Psoas muscle (tissue), 8 donors: ENCODE results near the gene KCNN3. TPM values are rescaled to one million over a fixed set of nuclear protein-coding genes. Genes with fewer than 3 reads are reported as not detected.

ENCODE experiments used
- ATAC-seq, 4 donors: fragments of 200-7000 bp; cut with Tn5 transposase; one replicate each; pipeline ENCODE4 v1.9.1; 2020; ENCODE audit warnings: moderate library complexity in 3 of 4, mild to moderate bottlenecking in 2 of 4
- DNase-seq, 2 donors: peaks; one replicate each; pipeline ENCODE4 v3.0.0-alpha.2; 2020
- H3K27ac ChIP-seq: fragments of 200-600 bp; one replicate; pipeline ENCODE4 v1.8.0; 2022
- H3K27me3 ChIP-seq, 3 donors: fragments of 200-600 bp in 1 of 3; one replicate each; pipeline versions ENCODE4 v1.6.1 to v1.8.0; 2013 to 2022; ENCODE audit warnings: low read length in 2 of 3, mild to moderate bottlenecking in 2 of 3, moderate library complexity in 1 of 3; ENCODE audit not compliant: insufficient read depth in 3 of 3
- H3K36me3 ChIP-seq, 2 donors: fragments of 200-600 bp in 1 of 2; one replicate each; pipeline versions ENCODE4 v1.6.1 to v1.8.0; 2013 to 2022; ENCODE audit warnings: low read depth in 1 of 2, mild to moderate bottlenecking in 1 of 2, moderate library complexity in 1 of 2; ENCODE audit not compliant: insufficient read depth in 1 of 2
- H3K4me1 ChIP-seq: fragments of 200-600 bp; one replicate; pipeline ENCODE4 v1.8.0; 2022
- H3K4me3 ChIP-seq: fragments of 200-600 bp; one replicate; pipeline ENCODE4 v1.8.0; 2022; ENCODE audit warnings: mild to moderate bottlenecking
- H3K9me3 ChIP-seq: fragments of 200-600 bp; one replicate; pipeline ENCODE4 v1.8.0; 2022
- CTCF ChIP-seq: fragments of 200-600 bp; IDR thresholded peaks from one replicate; pipeline ENCODE4 v1.8.0; 2022; ENCODE audit warnings: antibody characterized with exemption
- WGBS, 3 donors: extraction: QIAGEN DNeasy Blood & Tissue Kit; methylation state at CpG; one replicate each; pipeline versions ENCODE4 v1.1.6 to v1.1.7; 2013; 5-methylcytosine and 5-hydroxymethylcytosine counted together
- intact Hi-C, 2 donors: fragments of 100-400 bp; cut with DNase I; formaldehyde crosslinking; loops; one replicate each; pipeline versions ENCODE4 v1.11.0 to v1.14.2; 2022
- polyA plus RNA-seq, 3 donors: library from polyadenylated mRNA; stranded (reverse); fragments of 200-250 nt; gene quantifications; one replicate each; pipeline ENCODE4 v1.2.3, GENCODE V29; 2013
- total RNA-seq, 4 donors: library from RNA; stranded (reverse); fragmentation: NEBNext Ultra II Directional in 2 of 4; extraction: Animal tissue kit (Norgen Biotek cat#: 25700) in 2 of 4; gene quantifications; one replicate each; pipeline versions ENCODE4 v1.2.1 to v1.2.4, GENCODE V29; 2021 to 2023
- donor health status: healthy with polysubstance abuse.
- donor health status: DM: no; HTN: no; CAD: no; lungs with moderate emphysema.
- donor health status: Bipolar disorder and iron deficiency.
- donor health status: healthy.
- donor health status: DM: yes; HTN: yes; CAD: no.
- donor health status: DM: no; HTN: no; CAD: no.
- donor health status: DM: no; HTN: no; CAD: no.
- donor health status: DM: yes; HTN: yes; CAD: no.

The KCNN3 gene
- total and polyA plus RNA-seq, 7 donors, result 2.5 to 60.9 (median 11.8) TPM

- Histone ChIP-seq H3K9me3 (no peaks in the 10 kb centered on the region), H3K4me3 (no peak overlapping the region), H3K27ac (no peak overlapping the region), H3K36me3 (no peaks in the 10 kb centered on the region), H3K4me1 (no peaks in the 10 kb centered on the region), H3K27me3 (no peaks in the 10 kb centered on the region)
- WGBS, 3 donors, result 46 to 97% (median 86%) methylated on average over 1 of the region's 1 CpG
- TF ChIP-seq CTCF, result no peak
- intact Hi-C loops, result no loop called here
- no peak for DNase-seq
- no peak for ATAC-seq
Observed at GRCh38 chr1:154901591-154901990, 31.5 kb upstream of the KCNN3 start.

GRCh38 chr1:154899041-154899440 lies 29.0 kb upstream of the KCNN3 start:
- intact Hi-C loops, result no loop called here
- H3K36me3 ChIP-seq, result no peaks in the 10 kb centered on the region

GRCh38 chr1:154896771-154897286 lies 26.7 kb upstream of the KCNN3 start:
- Histone ChIP-seq H3K36me3 (no peaks in the 10 kb centered on the region), H3K27ac (no peak overlapping the region), H3K4me1 (no peaks in the 10 kb centered on the region), H3K27me3 (no peaks in the 10 kb centered on the region), H3K9me3 (no peaks in the 10 kb centered on the region), H3K4me3 (no peak overlapping the region)
- no peak for TF ChIP-seq CTCF
- intact Hi-C loops, result no loop called here
- DNase-seq (no peak), ATAC-seq (no peak)
- WGBS, 3 donors, result 59 to 69% (median 69%) methylated on average over 10 of the region's 10 CpGs

More at GRCh38 chr1:154899041-154899440, 29.0 kb upstream of the KCNN3 start:
- Histone ChIP-seq H3K27me3 (no peaks in the 10 kb centered on the region), H3K9me3 (no peaks in the 10 kb centered on the region), H3K4me3 (no peak overlapping the region), H3K4me1 (no peaks in the 10 kb centered on the region), H3K27ac (no peak overlapping the region)
- DNase-seq, result no peak
- 92 to 96% (median 93%) methylated on average over 6 of the region's 6 CpGs for WGBS, 3 donors
- no peak for TF ChIP-seq CTCF
- no peak for ATAC-seq

GRCh38 chr1:154895798-154896197 lies 25.7 kb upstream of the KCNN3 start:
- H3K9me3 ChIP-seq, result no peaks in the 10 kb centered on the region
- intact Hi-C loops, result no loop called here

More at GRCh38 chr1:154895798-154896197, 25.7 kb upstream of the KCNN3 start:
- no peak for TF ChIP-seq CTCF
- no peaks in the 10 kb centered on the region for H3K27me3 ChIP-seq
- H3K36me3 ChIP-seq, result no peaks in the 10 kb centered on the region
- no peak overlapping the region for H3K4me3 ChIP-seq
- DNase-seq (no peak), ATAC-seq (no peak)
- H3K27ac ChIP-seq, result no peak overlapping the region
- no peaks in the 10 kb centered on the region for H3K4me1 ChIP-seq
- 46 to 58% (median 56%) methylated on average over 7 of the region's 7 CpGs for WGBS, 3 donors
